Peyer's patch (tissue), 4 donors: ENCODE results near the gene TFAP2A. TPM values are rescaled to one million over a fixed set of nuclear protein-coding genes. Genes with fewer than 3 reads are reported as not detected.

Experiments used
- DNase-seq, 3 donors: peaks; one replicate each; pipeline ENCODE4 v3.0.0-alpha.2; 2017 to 2019
- H3K27ac ChIP-seq, 4 donors: fragments of 200-600 bp; sonication (generic); one replicate each; pipeline ENCODE4 v1.5.1; 2016 to 2019
- H3K27me3 ChIP-seq, 2 donors: fragments of 200-600 bp; sonication (generic); one replicate each; pipeline ENCODE4 v1.5.1; 2019
- H3K36me3 ChIP-seq, 3 donors: fragments of 200-600 bp; sonication (generic); one replicate each; pipeline ENCODE4 v1.5.1; 2016 to 2019
- H3K4me1 ChIP-seq, 4 donors: fragments of 200-600 bp; sonication (generic); one replicate each; pipeline ENCODE4 v1.5.1; 2016 to 2019
- H3K4me3 ChIP-seq, 4 donors: fragments of 200-600 bp; sonication (generic); 1 replicate in 3 of 4; 2 replicates in 1 of 4; pipeline ENCODE4 v1.5.1; 2016 to 2019; ENCODE audit warnings: mild to moderate bottlenecking in 1 of 4
- H3K9me3 ChIP-seq, 4 donors: fragments of 200-600 bp; sonication (generic); one replicate each; pipeline ENCODE4 v1.5.1; 2016 to 2019; ENCODE audit warnings: mild to moderate bottlenecking in 1 of 4
- CTCF ChIP-seq, 6 experiments: fragments of 450-650 bp in 4 of 6; fragments of 200-600 bp in 2 of 6; sonication (generic) in 1 of 6; IDR thresholded peaks; one replicate each; pipeline ENCODE4 v1.5.1; 2017 to 2019; ENCODE audit warnings: antibody characterized with exemption in 6 of 6, mild to moderate bottlenecking in 3 of 6, moderate library complexity in 1 of 6
- POLR2A ChIP-seq, 2 donors: fragments of 450-650 bp; IDR thresholded peaks; one replicate each; pipeline ENCODE4 v1.5.1; 2017; ENCODE audit warnings: antibody characterized with exemption in 2 of 2, mild to moderate bottlenecking in 2 of 2, moderate library complexity in 2 of 2
- small RNA-seq, 2 donors: library from RNA; depleted of rRNA; stranded (forward); fragments of <200 nt; gene quantifications; one replicate each; pipeline ENCODE3, GENCODE V24; 2016
- total RNA-seq, 4 donors: library from RNA; depleted of rRNA; stranded (reverse); fragments of >200 nt; gene quantifications; one replicate each; pipeline ENCODE4 v1.1.0, GENCODE V29; 2016

The TFAP2A gene
- total RNA-seq, 4 donors from 2014 or later: 1.4 TPM; not detected in 3

- Histone ChIP-seq H3K4me1 (no peaks in the 10 kb centered on the region), H3K27me3 (no peaks in the 10 kb centered on the region), H3K9me3 (no peaks in the 10 kb centered on the region), H3K27ac (no peak overlapping the region), H3K36me3 (no peaks in the 10 kb centered on the region), H3K4me3 (no peak overlapping the region)
- TF ChIP-seq CTCF (IDR thresholded peaks at IDR 0.05) (no peak), POLR2A (IDR thresholded peaks at IDR 0.05) (no peak)
- DNase-seq: no peak
These were observed 67.1 kb downstream of the TFAP2A start for GRCh38 chr6:10347561-10348327.

Small RNAs within 50 kb of the gene (small RNA-seq; reads per million reads assigned to genes)
- 0 reads per million in 2 donors for gene MIR5689

Other genes starting within 250 kb of the TFAP2A start
- 10 to 100 TPM; 12.4 to 92.5 (median 77.0) TPM for gene GCNT2, start 106.3 kb upstream of the TFAP2A start, total RNA-seq